AG09319 (cell line): ENCODE results near the gene KCNH4.
A peak's percentile ranks its signal among the peaks of the same experiment; 100 is the strongest.

Source experiments
- DNase-seq: peaks from one replicate; pipeline ENCODE4 v3.0.0-alpha.2; 2010; ENCODE audit warnings: low read depth; ENCODE audit errors: extremely low read depth
- CTCF ChIP-seq: IDR thresholded peaks from 2 replicates; pipeline ENCODE4 v1.5.1; 2011; ENCODE audit warnings: low read depth, mild to moderate bottlenecking, inconsistent platforms, low read length, moderate library complexity

The KCNH4 gene

GRCh38 chr17:42118126-42118510, 62.8 kb downstream of the KCNH4 start:
- no peak for TF ChIP-seq CTCF
- no peak for DNase-seq

- no peak for TF ChIP-seq CTCF
- no peak for DNase-seq
Observed at GRCh38 chr17:42117397-42118125, 63.4 kb downstream of the KCNH4 start.

GRCh38 chr17:42116705-42117396, 64.1 kb downstream of the KCNH4 start:
- peak; percentile 54 for DNase-seq

GRCh38 chr17:42114118-42114517, 66.8 kb downstream of the KCNH4 start:
- no peak for TF ChIP-seq CTCF
- DNase-seq: no peak

More at GRCh38 chr17:42116705-42117396, 64.1 kb downstream of the KCNH4 start:
- TF ChIP-seq CTCF: peak; percentile 83

GRCh38 chr17:42113293-42114069, 67.5 kb downstream of the KCNH4 start:
- no peak for DNase-seq
- TF ChIP-seq CTCF: no peak

DNA sequence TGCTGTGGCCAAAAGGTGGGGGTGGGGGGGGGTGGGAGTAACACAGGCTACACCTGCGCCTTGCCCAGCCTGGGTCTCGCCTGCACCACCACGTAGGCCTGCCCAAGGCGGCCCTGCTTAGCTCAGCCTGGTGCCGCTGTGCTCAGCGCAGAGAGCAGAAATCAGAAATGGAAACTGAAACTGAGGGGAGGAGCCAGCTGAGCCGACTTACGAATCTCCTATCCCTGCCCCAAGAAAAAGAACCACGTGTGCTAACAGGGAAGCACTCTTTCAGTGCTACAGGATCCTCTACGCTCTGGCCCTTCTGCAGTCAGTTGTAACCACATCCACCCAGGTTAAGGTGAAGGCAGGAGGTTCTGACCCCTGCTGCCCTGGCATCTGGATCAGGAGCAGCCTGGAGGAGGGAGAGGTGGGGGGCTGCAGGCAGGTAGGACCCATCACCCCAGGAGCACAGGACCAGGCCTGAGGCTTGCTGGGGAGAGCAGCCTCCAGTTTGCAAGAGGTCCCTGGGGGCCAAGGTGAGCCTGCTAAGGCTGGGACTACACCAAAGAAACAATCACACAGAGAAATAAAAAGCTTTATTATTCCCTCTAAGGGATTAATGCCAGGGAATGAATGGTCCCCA, 68.3 kb downstream of the KCNH4 start, which contains the start of gene DHX58:
Gene DHX58, minus strand, starts transcription at position 163 of the 625 bp plus-strand sequence. CDS start 822 bp downstream, outside the sequence.
- TF ChIP-seq CTCF: no peak
- DNase-seq: peak; percentile 62
